ENCODE results near the gene GLP2R.

GLP2R gene

DNA sequence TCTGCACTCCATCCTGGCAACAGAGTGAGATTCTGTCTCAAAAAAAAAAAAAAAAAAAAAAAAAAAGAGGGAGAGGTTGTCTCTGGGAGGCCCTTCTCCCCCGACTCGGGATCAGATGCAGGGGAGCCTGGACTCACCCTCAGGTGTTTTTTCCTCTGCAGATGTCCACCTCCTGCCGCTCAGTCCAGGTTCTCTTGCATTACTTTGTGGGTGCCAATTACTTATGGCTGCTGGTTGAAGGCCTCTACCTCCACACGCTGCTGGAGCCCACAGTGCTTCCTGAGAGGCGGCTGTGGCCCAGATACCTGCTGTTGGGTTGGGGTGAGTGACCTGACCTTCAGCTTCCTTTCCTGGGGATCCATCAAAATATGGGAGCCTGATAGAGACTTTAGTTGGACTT is 34.1 kb downstream of the GLP2R start:
- DNase-seq = no peak

GRCh38 chr17:9860851-9861250 is 35.1 kb downstream of the GLP2R start:
- DNase-seq = no peak

DNA sequence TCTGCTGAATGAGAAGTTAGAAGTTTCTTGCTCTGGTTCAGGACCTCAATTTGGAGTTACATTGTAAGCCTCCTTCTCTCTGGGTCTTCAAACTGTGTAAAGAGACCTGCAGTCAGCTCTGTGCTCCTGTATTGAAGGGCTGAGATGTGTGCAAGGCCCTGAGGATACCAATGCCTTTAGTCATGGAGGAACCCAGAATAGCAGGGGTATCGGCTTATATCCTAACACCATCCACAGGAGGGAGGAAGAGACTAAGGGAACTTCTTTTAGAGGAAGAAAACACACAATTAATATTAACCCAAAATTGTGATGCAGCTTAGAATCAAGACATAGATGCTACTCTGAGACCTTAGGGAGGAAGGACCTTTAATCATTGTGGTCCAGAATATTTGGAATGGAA is 36.5 kb downstream of the GLP2R start:
- no peak for DNase-seq

DNA sequence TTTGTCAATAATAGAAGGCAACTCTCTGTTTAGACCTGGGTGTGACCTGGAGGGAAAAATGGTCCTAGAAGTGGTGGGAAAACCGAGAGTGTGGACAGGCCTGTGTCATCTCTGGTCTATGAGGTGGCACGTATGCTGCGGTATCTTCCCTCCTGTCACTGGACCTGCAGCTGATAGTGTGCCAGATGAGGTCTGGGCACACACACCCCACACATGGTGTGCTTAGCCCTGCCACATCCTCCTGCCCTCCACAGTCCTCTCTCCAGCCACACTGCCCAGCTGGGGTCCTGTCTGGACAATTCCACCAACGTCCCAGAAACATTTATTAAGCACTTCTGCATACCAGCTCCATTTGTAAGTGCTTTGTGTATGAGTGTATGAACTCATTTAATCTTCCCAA is 37.2 kb downstream of the GLP2R start:
- DNase-seq = no peak

DNA sequence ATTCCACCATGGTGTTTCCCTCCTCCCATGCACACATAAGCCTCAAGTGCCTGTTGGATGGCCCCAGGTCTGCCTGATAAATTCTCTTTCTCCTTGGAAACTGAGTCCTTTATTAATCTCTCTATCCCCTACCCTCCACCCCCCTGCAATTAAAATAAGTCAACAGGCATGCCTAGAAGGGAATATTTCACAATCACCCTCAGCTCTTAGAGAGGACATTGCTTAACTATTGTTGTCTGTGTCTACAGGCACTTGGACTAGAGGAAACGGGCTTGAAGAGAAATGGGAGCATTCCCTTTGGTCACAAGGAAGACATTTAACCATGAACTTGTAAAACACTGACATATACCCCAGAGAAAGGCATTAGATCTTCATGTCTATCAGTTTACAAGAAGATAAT is 39.9 kb downstream of the GLP2R start:
- DNase-seq = no peak

DNA sequence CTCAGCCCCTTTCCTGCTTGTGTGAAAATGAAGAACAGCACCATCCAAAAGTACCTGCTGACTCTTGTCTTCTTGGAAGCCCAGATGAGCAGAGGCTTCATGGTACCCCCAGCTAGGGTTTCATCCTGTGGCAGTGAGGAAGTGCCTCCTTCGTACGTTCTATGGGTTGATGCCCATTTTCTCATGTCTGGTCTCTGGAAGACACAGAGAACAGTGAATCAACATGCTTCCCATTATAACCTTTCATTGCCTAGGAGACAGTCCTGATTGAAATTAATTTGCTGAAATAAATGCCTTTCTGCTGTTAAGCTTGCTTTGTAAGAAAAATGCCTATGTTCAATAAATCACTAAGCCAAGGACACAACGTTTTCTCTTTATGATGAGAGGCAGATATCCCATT is 42.8 kb downstream of the GLP2R start:
- DNase-seq = no peak

DNA sequence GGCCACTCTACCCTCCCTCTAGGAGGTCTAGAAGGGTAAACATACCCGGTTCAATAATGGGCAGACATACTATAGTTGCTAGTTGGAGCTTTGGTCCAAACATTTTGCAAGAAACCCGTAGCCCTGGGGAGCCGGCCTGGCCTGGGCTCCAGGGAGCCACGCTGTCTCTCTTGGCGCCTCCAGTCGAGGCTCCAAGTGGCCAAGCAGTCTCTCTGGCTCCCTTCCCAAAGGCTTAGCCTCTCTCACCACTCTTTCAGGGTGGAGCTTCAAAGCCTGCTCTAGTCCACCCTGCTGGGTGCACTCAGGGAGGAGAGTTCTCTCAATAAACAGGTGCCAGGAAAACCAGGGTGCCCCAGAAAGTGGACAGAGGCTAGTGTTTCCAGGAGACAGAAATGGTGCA is 47.1 kb downstream of the GLP2R start:
- DNase-seq = no peak

- DNase-seq = no peak
Measured at GRCh38 chr17:9874722-9875121, 49.0 kb downstream of the GLP2R start.

- no peak for DNase-seq
Measured at GRCh38 chr17:9875441-9875840, 49.7 kb downstream of the GLP2R start.

GRCh38 chr17:9878356-9878755 is 52.6 kb downstream of the GLP2R start:
- DNase-seq = no peak

DNA sequence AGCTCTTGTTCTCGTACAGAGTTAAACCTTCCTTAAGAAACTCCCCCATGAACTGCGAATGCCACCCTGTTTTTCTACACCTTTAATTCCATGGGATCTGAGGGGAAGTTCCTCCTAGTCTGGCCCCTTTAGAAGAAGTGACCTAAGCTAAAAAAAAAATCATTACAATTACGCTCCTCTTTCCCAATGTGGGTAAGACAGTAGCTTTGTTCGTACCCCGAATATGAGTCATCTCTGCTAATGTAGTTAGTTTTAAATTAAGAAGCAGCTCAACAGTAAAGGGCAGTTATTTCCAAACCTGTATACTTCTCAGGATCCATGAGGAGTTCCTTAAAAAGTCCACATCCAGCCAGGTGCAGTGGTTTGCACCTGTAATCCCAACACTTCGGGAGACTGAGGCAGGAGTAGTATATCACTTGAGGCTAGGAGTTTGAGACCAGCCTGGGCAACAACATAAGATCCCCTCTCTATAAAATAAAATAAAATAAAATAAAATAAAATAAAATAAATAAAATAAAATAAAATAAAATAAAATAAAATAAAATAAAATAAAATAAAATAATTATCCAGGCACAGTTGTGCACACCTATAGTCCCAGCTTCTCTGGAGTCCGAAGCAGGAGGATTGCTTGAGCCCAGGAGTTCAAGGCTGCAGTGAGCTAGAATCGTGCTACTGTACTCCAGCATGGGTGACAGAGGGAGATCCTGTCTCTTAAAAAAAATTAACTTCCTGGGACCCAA is 53.2 kb downstream of the GLP2R start:
- DNase-seq = no peak

- no peak for DNase-seq
Measured at GRCh38 chr17:9880582-9880999, 54.9 kb downstream of the GLP2R start.

GRCh38 chr17:9883451-9883850 is 57.7 kb downstream of the GLP2R start:
- DNase-seq = no peak

DNA sequence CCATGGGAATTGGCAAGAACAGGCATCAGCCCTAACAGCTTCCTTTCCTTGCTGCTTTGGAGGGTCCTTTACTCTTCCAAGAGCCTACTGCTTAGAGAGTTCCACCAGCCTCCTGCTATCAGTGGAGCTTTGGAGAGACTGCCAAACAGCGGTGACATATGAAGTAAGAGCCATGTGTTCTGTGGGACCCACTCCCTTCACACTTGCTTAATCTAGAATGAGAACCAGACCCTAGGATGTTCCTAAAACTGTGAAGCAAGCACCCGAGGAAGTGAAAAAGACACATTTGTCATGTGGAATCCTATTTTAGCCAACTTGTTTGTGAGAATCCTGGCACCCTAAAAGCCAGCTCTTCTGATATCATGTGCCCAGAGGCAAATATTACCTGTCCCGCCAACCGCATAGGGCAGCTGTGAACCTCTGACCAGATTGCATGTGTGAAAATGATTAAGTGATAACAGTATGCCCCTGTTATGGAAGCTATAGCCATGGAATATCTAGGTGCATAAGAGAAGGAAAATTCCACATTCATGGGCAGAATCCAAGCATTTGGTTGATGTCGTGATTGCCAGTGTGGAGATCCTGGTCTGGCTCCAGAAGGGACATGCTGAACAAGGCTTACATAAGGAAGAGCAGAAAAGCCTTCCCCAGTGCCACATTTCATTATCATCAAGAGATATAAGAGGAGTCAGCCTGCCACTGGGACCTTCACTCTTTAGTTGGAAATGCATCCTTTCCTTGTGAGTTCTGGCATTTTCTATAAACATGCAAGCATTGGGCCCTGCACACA is 60.6 kb downstream of the GLP2R start:
- DNase-seq = no peak

DNA sequence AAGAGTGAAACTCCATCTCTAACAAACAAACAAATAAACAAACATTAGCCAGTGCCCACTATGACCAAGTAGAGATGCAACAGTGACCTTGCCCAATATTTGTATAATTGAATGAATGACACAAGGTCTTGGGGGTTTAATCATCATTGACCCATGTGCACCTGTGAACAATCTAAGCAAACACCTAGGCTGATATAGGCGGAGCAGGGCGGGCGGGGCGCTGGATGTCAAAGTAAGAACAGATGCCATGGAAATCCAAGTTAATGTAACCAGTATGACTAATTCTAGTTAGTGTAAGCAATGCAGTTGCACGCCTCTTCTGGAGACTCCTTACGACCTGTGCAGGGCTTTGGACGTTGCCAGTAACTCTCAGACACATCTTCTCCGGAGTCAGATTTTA is 61.8 kb downstream of the GLP2R start:
- no peak for DNase-seq

DNA sequence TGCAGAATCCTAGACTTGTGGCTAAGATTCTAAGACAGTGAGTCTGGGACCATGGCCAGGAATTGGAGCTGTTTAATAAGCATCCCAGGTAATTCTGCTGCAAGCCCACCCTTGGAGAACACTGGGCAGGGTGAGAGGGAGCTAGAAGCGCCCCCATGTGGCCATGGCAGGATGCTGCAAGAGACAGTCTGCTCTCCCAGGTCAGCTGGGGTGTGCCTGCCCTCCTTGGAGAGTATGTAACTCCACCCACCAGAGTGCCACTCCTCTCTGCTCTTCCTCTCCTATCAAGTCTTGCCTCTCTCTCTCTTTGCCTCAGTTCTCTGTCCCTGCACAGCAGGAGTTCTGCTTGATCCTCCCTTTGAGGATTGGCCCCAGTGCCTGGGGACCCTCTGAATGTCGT is 64.4 kb downstream of the GLP2R start:
- no peak for DNase-seq

- DNase-seq = no peak
Measured at GRCh38 chr17:9893411-9894012, 67.8 kb downstream of the GLP2R start.

DNA sequence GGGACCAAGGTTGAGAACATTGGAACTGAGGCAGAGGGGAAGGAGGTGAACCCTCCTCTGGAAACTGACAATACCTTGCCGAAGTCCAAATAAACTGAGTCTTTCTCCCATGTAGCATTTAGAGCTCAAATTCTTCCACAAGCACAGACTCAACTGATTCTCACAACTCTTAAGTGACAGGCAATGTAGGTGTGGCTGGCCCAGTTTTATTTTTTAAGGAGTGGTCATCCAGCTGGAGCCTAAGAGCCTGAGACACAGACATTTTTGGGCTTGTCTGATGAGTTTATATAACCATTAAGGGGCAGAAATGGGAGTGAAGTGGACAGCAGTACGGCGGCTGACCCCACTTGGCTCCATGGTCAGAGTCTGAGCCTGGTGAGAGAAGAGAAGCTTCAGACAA is 68.5 kb downstream of the GLP2R start:
- no peak for DNase-seq

- no peak for DNase-seq
Measured at GRCh38 chr17:9895923-9896322, 70.2 kb downstream of the GLP2R start.

DNA sequence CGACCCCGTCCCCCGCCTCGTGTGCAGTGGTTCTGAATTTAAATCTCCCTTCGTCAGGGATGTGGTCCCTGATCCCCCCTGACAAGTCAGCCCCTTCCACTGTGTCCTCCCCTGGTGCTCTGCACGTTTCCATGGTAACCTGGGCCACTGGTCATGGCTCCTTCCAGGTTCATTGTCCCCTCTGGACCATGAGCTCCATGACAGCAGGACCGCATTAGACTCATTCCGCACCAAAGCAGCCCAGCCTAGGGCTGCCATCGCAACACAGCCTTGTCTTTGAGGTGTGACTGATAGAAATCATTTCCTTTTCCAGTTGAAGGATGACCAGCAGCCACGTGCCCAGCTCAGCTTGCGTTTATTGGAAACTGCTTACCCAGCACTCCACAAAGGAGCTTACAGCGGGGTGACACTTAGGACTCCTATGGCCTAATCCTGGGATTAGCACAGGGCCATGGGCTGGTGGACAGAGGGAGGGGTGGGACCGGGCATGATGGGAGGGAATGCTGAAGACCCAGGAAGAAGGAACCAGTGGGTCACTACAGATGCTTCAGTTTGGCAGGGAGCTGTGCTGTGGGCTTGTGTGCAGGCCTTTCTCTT is 71.7 kb downstream of the GLP2R start:
- no peak for DNase-seq

GRCh38 chr17:9898812-9899211 is 73.1 kb downstream of the GLP2R start:
- no peak for DNase-seq

DNA sequence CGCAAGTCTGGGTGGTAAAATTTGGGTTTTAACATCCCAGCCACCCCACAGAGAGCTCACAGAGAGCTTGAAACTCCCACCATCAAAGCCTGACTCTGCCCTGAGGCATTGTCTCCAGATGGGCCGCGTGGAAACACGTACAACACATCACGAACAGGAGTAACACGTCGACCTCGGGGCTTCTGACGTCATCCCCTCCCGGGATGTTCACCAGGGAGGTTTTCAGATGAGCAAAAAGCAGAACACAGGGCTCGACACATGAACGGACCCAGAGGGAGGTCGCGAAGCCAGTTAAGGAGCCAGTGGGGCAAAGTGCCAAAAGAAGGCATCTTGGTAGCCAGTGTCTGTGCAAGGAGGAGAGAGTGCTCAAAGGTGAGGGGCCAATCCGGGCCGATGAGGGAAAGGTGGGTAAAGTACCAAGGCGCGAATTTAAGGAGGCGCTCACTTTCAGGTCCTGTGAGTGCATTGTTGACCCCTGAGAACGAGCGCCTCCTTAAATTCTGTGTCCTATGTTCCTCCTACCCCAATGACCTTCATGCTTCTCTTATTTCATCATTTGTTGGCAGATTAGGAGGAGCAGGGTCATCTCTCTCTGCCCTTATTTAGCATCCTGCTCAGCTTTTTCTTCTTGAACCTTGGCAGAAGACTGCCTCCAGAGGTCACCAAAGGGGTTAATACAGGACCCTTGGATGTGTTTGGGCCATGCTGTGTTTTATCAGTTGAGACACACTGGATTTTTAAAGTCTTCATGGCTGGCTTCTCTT is 73.7 kb downstream of the GLP2R start:
- DNase-seq = no peak

- no peak for DNase-seq
Measured at GRCh38 chr17:9900044-9900594, 74.4 kb downstream of the GLP2R start.
